ENCODE measurements around the gene MYLK. TPM values are rescaled to one million over a fixed set of nuclear protein-coding genes. Genes with fewer than 3 reads are reported as not detected.

The MYLK gene
- total and polyA plus RNA-seq, 9 of the 15 experiments (the other 6 are each of a cell fraction or from before 2014, with no cell fraction given), result 0.11 to 0.53 (median 0.18) TPM; not detected in 2

DNA sequence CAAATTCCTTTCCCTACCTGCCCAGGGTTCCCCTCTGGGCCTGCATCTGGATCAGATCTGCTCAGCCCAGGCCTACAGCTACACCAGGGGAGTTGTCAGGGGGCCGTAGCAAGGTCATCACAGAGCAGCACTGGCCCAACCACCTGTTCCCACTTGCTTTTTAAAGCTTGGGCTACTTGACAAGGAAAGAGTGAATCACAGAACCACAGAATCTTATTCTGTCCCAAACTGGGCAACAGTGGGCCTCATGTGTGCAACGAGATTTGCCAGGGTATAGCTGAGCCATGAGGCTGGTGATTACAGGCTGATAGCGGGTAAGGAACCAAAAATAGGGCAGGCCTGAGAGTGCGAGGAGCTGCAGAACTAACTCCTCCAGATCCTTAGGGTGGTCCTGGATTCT, 66.7 kb downstream of the MYLK start:
- Histone ChIP-seq H2AFZ (ENCODE audit: low read depth, low read length) (no peak overlapping the region), H3K9ac (ENCODE audit: insufficient read depth in 1 of 2, low read depth in 2 of 2, low read length in 2 of 2) (no peak overlapping the region), H3K79me2 (ENCODE audit: control insufficient read depth, insufficient read depth, low read length) (no peaks in the 10 kb centered on the region), H3K9me1 (ENCODE audit: control insufficient read depth, insufficient read depth, low read length) (no peaks in the 10 kb centered on the region), H3K4me3 (no peak overlapping the region), H3K9me3 (replicated peaks; ENCODE audit: control insufficient read depth, insufficient read depth, low read depth, low read length) (no peaks in the 10 kb centered on the region), H3K4me2 (ENCODE audit: insufficient read depth, low read length) (no peak overlapping the region), H3K36me3 (ENCODE audit: control insufficient read depth, insufficient read depth, low read length) (no peaks in the 10 kb centered on the region), H3K27me3 (ENCODE audit: control insufficient read depth in 2 of 2, insufficient read depth in 2 of 2, low read length in 2 of 2) (0 out of 5 replicates have a peak, but pooled peaks cover 0 to 4% of the 10 kb centered on the region in 2 experiments), H3K4me1 (replicated peaks in 1 of 2; ENCODE audit: control insufficient read depth in 2 of 2, insufficient read depth in 2 of 2, low read length in 2 of 2) (no peaks in the 10 kb centered on the region), H3K27ac (ENCODE audit: extremely low read depth, low read depth, low read length) (no peak overlapping the region), H4K20me1 (replicated peaks; ENCODE audit: control insufficient read depth, insufficient read depth, low read length) (no peaks in the 10 kb centered on the region)
- intact Hi-C loops (cut with micrococcal nuclease), result no loop called here
- no TSS peak for BruUV-seq (replicated peaks)
- FAIRE-seq, result no peak
- 2% methylated on average over 4 of the region's 4 CpGs for WGBS (ENCODE audit: insufficient coverage, low coverage, missing lambda C conversion rate)
- DNase-seq (ENCODE audit: extremely low read depth in 1 of 4, low spot score in 3 of 4), result no peak
- no peak for TF ChIP-seq YY1 (IDR thresholded peaks at IDR 0.05; ENCODE audit: borderline replicate concordance in 1 of 3, control insufficient read depth in 1 of 3, extremely low read depth in 1 of 3, insufficient read depth in 3 of 3, insufficient read length in 1 of 3, insufficient replicate concordance in 2 of 3, low read depth in 1 of 3, low read length in 2 of 3)
- TF ChIP-seq, protein P1, sequence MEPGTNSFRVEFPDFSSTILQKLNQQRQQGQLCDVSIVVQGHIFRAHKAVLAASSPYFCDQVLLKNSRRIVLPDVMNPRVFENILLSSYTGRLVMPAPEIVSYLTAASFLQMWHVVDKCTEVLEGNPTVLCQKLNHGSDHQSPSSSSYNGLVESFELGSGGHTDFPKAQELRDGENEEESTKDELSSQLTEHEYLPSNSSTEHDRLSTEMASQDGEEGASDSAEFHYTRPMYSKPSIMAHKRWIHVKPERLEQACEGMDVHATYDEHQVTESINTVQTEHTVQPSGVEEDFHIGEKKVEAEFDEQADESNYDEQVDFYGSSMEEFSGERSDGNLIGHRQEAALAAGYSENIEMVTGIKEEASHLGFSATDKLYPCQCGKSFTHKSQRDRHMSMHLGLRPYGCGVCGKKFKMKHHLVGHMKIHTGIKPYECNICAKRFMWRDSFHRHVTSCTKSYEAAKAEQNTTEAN (CRISPR knock-in tag; IDR thresholded peaks at IDR 0.05), result no peak
- TF ChIP-seq CREM (IDR thresholded peaks at IDR 0.05; ENCODE audit: low read depth), result no peak
- TF ChIP-seq, protein P2, sequence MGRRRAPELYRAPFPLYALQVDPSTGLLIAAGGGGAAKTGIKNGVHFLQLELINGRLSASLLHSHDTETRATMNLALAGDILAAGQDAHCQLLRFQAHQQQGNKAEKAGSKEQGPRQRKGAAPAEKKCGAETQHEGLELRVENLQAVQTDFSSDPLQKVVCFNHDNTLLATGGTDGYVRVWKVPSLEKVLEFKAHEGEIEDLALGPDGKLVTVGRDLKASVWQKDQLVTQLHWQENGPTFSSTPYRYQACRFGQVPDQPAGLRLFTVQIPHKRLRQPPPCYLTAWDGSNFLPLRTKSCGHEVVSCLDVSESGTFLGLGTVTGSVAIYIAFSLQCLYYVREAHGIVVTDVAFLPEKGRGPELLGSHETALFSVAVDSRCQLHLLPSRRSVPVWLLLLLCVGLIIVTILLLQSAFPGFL (CRISPR knock-in tag; IDR thresholded peaks at IDR 0.05), result no peak
- TF ChIP-seq, protein P3, sequence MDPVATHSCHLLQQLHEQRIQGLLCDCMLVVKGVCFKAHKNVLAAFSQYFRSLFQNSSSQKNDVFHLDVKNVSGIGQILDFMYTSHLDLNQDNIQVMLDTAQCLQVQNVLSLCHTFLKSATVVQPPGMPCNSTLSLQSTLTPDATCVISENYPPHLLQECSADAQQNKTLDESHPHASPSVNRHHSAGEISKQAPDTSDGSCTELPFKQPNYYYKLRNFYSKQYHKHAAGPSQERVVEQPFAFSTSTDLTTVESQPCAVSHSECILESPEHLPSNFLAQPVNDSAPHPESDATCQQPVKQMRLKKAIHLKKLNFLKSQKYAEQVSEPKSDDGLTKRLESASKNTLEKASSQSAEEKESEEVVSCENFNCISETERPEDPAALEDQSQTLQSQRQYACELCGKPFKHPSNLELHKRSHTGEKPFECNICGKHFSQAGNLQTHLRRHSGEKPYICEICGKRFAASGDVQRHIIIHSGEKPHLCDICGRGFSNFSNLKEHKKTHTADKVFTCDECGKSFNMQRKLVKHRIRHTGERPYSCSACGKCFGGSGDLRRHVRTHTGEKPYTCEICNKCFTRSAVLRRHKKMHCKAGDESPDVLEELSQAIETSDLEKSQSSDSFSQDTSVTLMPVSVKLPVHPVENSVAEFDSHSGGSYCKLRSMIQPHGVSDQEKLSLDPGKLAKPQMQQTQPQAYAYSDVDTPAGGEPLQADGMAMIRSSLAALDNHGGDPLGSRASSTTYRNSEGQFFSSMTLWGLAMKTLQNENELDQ (CRISPR knock-in tag; IDR thresholded peaks at IDR 0.05; ENCODE audit: borderline replicate concordance), result no peak
- CTCF ChIA-PET (ENCODE audit: low intra/inter-chr PET ratio), result no interaction called here
- no peak for ATAC-seq
- POLR2A ChIA-PET, result interaction anchor here (0.6 kb wide), 1 partner anchor 178 kb away, joined by 3 read pairs; no protein-coding TSS in a partner anchor
- in situ Hi-C loops (cut with MboI), result no loop called here

Measured in K562 (cell line).